ENCODE measurements around the gene KCNH3.

GRCh38 chr12:49493900-49494299 is 44.9 kb upstream of the KCNH3 start:
- TF ChIP-seq POLR2A (IDR thresholded peaks at IDR 0.05; ENCODE audit: low read depth, low read length) (no peak), TAF1 (IDR thresholded peaks at IDR 0.05; ENCODE audit: low read depth, low read length) (no peak)
